SK-N-MC (cell line): Measurements from ENCODE around the gene SUGT1.
"Not testable (repeated sequence)": the region's sequence is repeated elsewhere in the genome, so short reads cannot be mapped to it uniquely, and the experiment has no call there.

Source experiments
- EZH2 ChIP-seq: fragments of 200-600 bp; sonication (generic); IDR thresholded peaks from one replicate; pipeline ENCODE4 v1.6.1; 2017; ENCODE audit warnings: antibody characterized with exemption
- FOXP2 ChIP-seq: optimal IDR thresholded peaks from 2 replicates; pipeline ENCODE3; 2011; ENCODE audit warnings: mild to moderate bottlenecking, moderate library complexity; ENCODE audit not compliant: insufficient read depth; ENCODE audit errors: extremely low read length, control extremely low read depth
- POLR2AphosphoS5 ChIP-seq: IDR thresholded peaks from 2 replicates; pipeline ENCODE4 v1.6.1; 2012; ENCODE audit warnings: mild to moderate bottlenecking, low read depth, low read length, borderline replicate concordance

GRCh38 chr13:52606126-52606525 lies 46.5 kb upstream of the SUGT1 start:
- TF ChIP-seq POLR2AphosphoS5, EZH2, FOXP2: not testable (repeated sequence)
